A549 treated with CORT108297 at 1 μM for 4 hours (cell line): ENCODE results near the gene BAD. TPM values are rescaled to one million over a fixed set of nuclear protein-coding genes. Genes with fewer than 3 reads are reported as not detected.

Experiments used
- total RNA-seq: library from RNA; stranded (reverse); fragments of 200-300 nt; extraction: Qiagen RNA extraction; gene quantifications from 5 replicates; pipeline ENCODE4 v1.2.3, GENCODE V29; 2022

The BAD gene
- total RNA-seq, 1 experiment from 2014 or later = 102 TPM

Other genes starting within 250 kb of the BAD start
- gene FLRT1, start 248.7 kb downstream of the BAD start, total RNA-seq = 0.03 to 0.07 TPM (median 0.06 TPM) in 5 replicates
- 6.1 to 14.8 TPM (median 13.6 TPM) in 5 replicates for gene MACROD1, start 118.6 kb downstream of the BAD start, total RNA-seq
- gene STIP1, start 98.5 kb downstream of the BAD start, total RNA-seq = 242 to 294 TPM (median 250 TPM) in 5 replicates
- 0.87 to 4.3 TPM (median 1.5 TPM) in 5 replicates for gene FERMT3, start 77.9 kb downstream of the BAD start, total RNA-seq
- gene TRPT1, start 58.5 kb downstream of the BAD start, total RNA-seq = 18.8 to 29.6 TPM (median 28.4 TPM) in 5 replicates
- gene NUDT22, start 58.4 kb downstream of the BAD start, total RNA-seq = 32.7 to 41.9 TPM (median 40.5 TPM) in 5 replicates
- 18.5 to 24.0 TPM (median 23.4 TPM) in 5 replicates for gene DNAJC4, start 54.1 kb downstream of the BAD start, total RNA-seq
- 35.3 to 52.8 TPM (median 49.7 TPM) in 5 replicates for gene VEGFB, start 50.1 kb downstream of the BAD start, total RNA-seq
- 121 to 143 TPM (median 138 TPM) in 5 replicates for gene FKBP2, start 43.6 kb downstream of the BAD start, total RNA-seq
- 222 to 403 TPM (median 372 TPM) in 5 replicates for gene PPP1R14B, start 37.7 kb downstream of the BAD start, total RNA-seq
- 16.6 to 25.5 TPM (median 23.1 TPM) in 5 replicates for gene PLCB3, start 33.1 kb downstream of the BAD start, total RNA-seq
- gene GPR137, start 1.2 kb upstream of the BAD start, total RNA-seq = 33.2 to 57.0 TPM (median 50.5 TPM) in 5 replicates
- gene KCNK4, start 6.6 kb upstream of the BAD start, total RNA-seq = 0.07 to 0.10 TPM (median 0.09 TPM) in 3 of 5 replicates, not detected in the others
- gene CATSPERZ, start 15.7 kb upstream of the BAD start, total RNA-seq = 2.2 to 3.2 TPM (median 2.7 TPM) in 5 replicates
- gene ESRRA, start 20.9 kb upstream of the BAD start, total RNA-seq = 38.9 to 67.0 TPM (median 66.2 TPM) in 5 replicates
- 420 to 490 TPM (median 440 TPM) in 5 replicates for gene TRMT112, start 32.9 kb upstream of the BAD start, total RNA-seq
- gene PRDX5, start 33.5 kb upstream of the BAD start, total RNA-seq = 388 to 493 TPM (median 487 TPM) in 5 replicates
- 10.4 to 14.4 TPM (median 12.6 TPM) in 5 replicates for gene CCDC88B, start 55.5 kb upstream of the BAD start, total RNA-seq
- gene RPS6KA4, start 74.5 kb upstream of the BAD start, total RNA-seq = 51.0 to 71.6 TPM (median 67.7 TPM) in 5 replicates